ENCODE data around the gene COL4A6.

The COL4A6 gene

DNA sequence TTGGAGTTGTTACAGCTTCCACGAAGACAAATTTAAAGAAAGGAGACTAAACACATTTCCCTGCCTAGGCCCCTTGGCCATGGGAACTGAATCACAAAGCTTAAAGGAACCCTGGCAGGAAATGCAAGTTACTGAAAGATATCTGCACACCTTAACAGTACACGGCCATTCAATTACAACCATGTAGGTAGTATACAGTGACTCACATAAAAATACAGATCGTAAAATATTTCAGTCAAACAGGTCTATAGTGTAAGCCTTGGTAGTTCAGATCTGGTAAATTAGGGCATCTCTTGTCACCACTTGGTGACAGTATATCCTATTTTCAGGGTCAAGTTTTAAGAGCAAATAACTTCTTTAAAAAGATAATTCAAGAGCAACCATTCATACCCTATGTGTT, 234.7 kb downstream of the COL4A6 start:
- Histone ChIP-seq H3K79me1 (ENCODE audit: low read depth, low read length) (no peaks in the 10 kb centered on the region), H4K8ac (ENCODE audit: low read depth, low read length) (no peak overlapping the region), H3K27ac (replicated peaks; ENCODE audit: low read length) (no peak overlapping the region), H4K91ac (ENCODE audit: low read depth, low read length, poor library complexity) (no peak overlapping the region), H3K23ac (ENCODE audit: low read depth, low read length, poor library complexity) (no peak overlapping the region), H3K36me3 (replicated peaks in 1 of 2; ENCODE audit: control insufficient read depth in 2 of 2, insufficient read depth in 2 of 2, low read length in 2 of 2) (no peaks in the 10 kb centered on the region), H3K14ac (ENCODE audit: low read length) (no peak overlapping the region), H2BK12ac (ENCODE audit: low read length) (no peak overlapping the region), H3K9ac (ENCODE audit: low read depth, low read length, poor library complexity) (no peak overlapping the region), H3K4ac (ENCODE audit: low read length) (no peak overlapping the region), H2AK5ac (ENCODE audit: low read depth, low read length) (no peak overlapping the region), H2BK120ac (ENCODE audit: low read depth, low read length) (no peak overlapping the region), H2AFZ (ENCODE audit: low read length) (no peak overlapping the region), H3K4me3 (ENCODE audit: low read length in 2 of 2) (no peak overlapping the region), H3K18ac (ENCODE audit: low read length) (no peak overlapping the region), H2BK5ac (ENCODE audit: low read length) (no peak overlapping the region), H3K27me3 (ENCODE audit: control insufficient read depth in 3 of 3, insufficient read depth in 3 of 3, low read depth in 1 of 3, low read length in 3 of 3) (no peaks in the 10 kb centered on the region), H3K4me2 (ENCODE audit: insufficient read depth, low read length, poor library complexity, severe bottlenecking) (no peak overlapping the region), H3K4me1 (ENCODE audit: control insufficient read depth in 2 of 2, insufficient read depth in 1 of 2, low read depth in 1 of 2, low read length in 2 of 2) (peaks cover under 1 to 2% of the 10 kb centered on the region in 2 donors), H2BK15ac (ENCODE audit: low read length) (no peak overlapping the region), H3K9me3 (replicated peaks in 1 of 2; ENCODE audit: control insufficient read depth in 2 of 2, insufficient read depth in 1 of 2, low read depth in 1 of 2, low read length in 2 of 2) (no peaks in the 10 kb centered on the region)
- DNase-seq (ENCODE audit: low spot score), result no peak
- WGBS, 2 donors (ENCODE audit: extremely low coverage in 2 of 2, insufficient read length in 2 of 2, insufficient replicate concordance in 1 of 2), result no CpG with 5 or more reads among the region's 3 CpGs

DNA sequence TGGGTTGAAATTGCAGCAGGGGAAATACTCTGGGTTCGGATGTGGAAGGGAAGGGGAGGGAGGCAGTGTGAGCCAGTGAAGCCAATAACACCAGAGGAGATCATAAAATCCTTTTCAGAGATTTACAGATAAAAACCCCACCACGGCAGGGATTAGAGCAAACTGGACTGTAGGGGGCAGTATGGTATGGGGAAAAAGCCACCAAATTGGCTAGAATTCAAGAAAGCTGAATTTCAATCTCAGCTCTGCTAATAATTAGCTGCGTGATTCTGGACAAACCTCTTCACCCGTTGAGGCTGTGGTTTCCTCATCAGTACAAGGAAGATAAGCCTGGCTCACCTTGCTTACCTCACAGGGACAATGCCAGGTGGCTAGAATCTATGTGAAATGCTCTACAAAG, 238.5 kb downstream of the COL4A6 start:
- Histone ChIP-seq H3K9ac (ENCODE audit: low read depth, low read length, poor library complexity) (no peak overlapping the region), H2BK15ac (ENCODE audit: low read length) (no peak overlapping the region), H2BK12ac (ENCODE audit: low read length) (no peak overlapping the region), H4K8ac (ENCODE audit: low read depth, low read length) (no peak overlapping the region), H2AFZ (ENCODE audit: low read length) (no peak overlapping the region), H3K36me3 (replicated peaks in 1 of 2; ENCODE audit: control insufficient read depth in 2 of 2, insufficient read depth in 2 of 2, low read length in 2 of 2) (no peaks in the 10 kb centered on the region), H3K4ac (ENCODE audit: low read length) (no peak overlapping the region), H2BK5ac (ENCODE audit: low read length) (no peak overlapping the region), H3K9me3 (replicated peaks in 1 of 2; ENCODE audit: control insufficient read depth in 2 of 2, insufficient read depth in 1 of 2, low read depth in 1 of 2, low read length in 2 of 2) (no peaks in the 10 kb centered on the region), H3K23ac (ENCODE audit: low read depth, low read length, poor library complexity) (no peak overlapping the region), H3K4me2 (ENCODE audit: insufficient read depth, low read length, poor library complexity, severe bottlenecking) (no peak overlapping the region), H2BK120ac (ENCODE audit: low read depth, low read length) (no peak overlapping the region), H3K27ac (replicated peaks; ENCODE audit: low read length) (no peak overlapping the region), H3K4me3 (ENCODE audit: low read length in 2 of 2) (no peak overlapping the region), H2AK5ac (ENCODE audit: low read depth, low read length) (no peak overlapping the region), H3K14ac (ENCODE audit: low read length) (no peak overlapping the region), H4K91ac (ENCODE audit: low read depth, low read length, poor library complexity) (no peak overlapping the region), H3K27me3 (ENCODE audit: control insufficient read depth in 3 of 3, insufficient read depth in 3 of 3, low read depth in 1 of 3, low read length in 3 of 3) (no peaks in the 10 kb centered on the region), H3K4me1 (ENCODE audit: control insufficient read depth in 2 of 2, insufficient read depth in 1 of 2, low read depth in 1 of 2, low read length in 2 of 2) (no peaks in the 10 kb centered on the region), H3K18ac (ENCODE audit: low read length) (no peak overlapping the region), H3K79me1 (ENCODE audit: low read depth, low read length) (no peaks in the 10 kb centered on the region)
- no CpG with 5 or more reads among the region's 4 CpGs for WGBS, 2 donors (ENCODE audit: extremely low coverage in 2 of 2, insufficient read length in 2 of 2, insufficient replicate concordance in 1 of 2)
- DNase-seq (ENCODE audit: low spot score), result no peak

DNA sequence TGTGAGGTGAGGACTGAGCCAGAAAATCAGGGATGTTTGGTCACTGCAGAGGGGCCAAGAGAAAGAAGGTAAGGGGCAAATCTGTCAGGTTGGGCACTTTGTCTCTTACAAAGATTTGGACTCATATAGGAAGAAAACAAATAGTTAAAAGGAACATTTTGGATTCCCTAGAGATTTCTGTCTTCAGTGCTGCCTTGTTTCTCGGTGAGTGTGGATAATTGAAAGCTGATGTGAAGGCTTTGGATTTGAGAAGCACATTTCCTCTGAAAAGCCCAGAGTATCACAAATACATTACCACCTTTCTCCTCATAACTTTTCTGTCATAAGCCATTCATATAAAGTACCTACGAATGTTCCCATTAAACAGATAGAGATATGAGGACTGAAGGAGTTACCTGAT, 239.2 kb downstream of the COL4A6 start:
- Histone ChIP-seq H2BK120ac (ENCODE audit: low read depth, low read length) (no peak overlapping the region), H3K4me2 (ENCODE audit: insufficient read depth, low read length, poor library complexity, severe bottlenecking) (no peak overlapping the region), H3K27ac (replicated peaks; ENCODE audit: low read length) (no peak overlapping the region), H3K9ac (ENCODE audit: low read depth, low read length, poor library complexity) (no peak overlapping the region), H3K36me3 (replicated peaks in 1 of 2; ENCODE audit: control insufficient read depth in 2 of 2, insufficient read depth in 2 of 2, low read length in 2 of 2) (no peaks in the 10 kb centered on the region), H2BK5ac (ENCODE audit: low read length) (no peak overlapping the region), H3K27me3 (ENCODE audit: control insufficient read depth in 3 of 3, insufficient read depth in 3 of 3, low read depth in 1 of 3, low read length in 3 of 3) (no peaks in the 10 kb centered on the region), H3K9me3 (replicated peaks in 1 of 2; ENCODE audit: control insufficient read depth in 2 of 2, insufficient read depth in 1 of 2, low read depth in 1 of 2, low read length in 2 of 2) (no peaks in the 10 kb centered on the region), H2AK5ac (ENCODE audit: low read depth, low read length) (no peak overlapping the region), H2BK12ac (ENCODE audit: low read length) (no peak overlapping the region), H2BK15ac (ENCODE audit: low read length) (no peak overlapping the region), H3K79me1 (ENCODE audit: low read depth, low read length) (no peaks in the 10 kb centered on the region), H3K4ac (ENCODE audit: low read length) (no peak overlapping the region), H3K23ac (ENCODE audit: low read depth, low read length, poor library complexity) (no peak overlapping the region), H4K8ac (ENCODE audit: low read depth, low read length) (no peak overlapping the region), H3K18ac (ENCODE audit: low read length) (no peak overlapping the region), H2AFZ (ENCODE audit: low read length) (no peak overlapping the region), H3K4me1 (ENCODE audit: control insufficient read depth in 2 of 2, insufficient read depth in 1 of 2, low read depth in 1 of 2, low read length in 2 of 2) (no peaks in the 10 kb centered on the region), H4K91ac (ENCODE audit: low read depth, low read length, poor library complexity) (no peak overlapping the region), H3K4me3 (ENCODE audit: low read length in 2 of 2) (no peak overlapping the region), H3K14ac (ENCODE audit: low read length) (no peak overlapping the region)
- WGBS, 2 donors (ENCODE audit: extremely low coverage in 2 of 2, insufficient read length in 2 of 2, insufficient replicate concordance in 1 of 2), result no CpG with 5 or more reads among the region's 2 CpGs
- no peak for DNase-seq (ENCODE audit: low spot score)

DNA sequence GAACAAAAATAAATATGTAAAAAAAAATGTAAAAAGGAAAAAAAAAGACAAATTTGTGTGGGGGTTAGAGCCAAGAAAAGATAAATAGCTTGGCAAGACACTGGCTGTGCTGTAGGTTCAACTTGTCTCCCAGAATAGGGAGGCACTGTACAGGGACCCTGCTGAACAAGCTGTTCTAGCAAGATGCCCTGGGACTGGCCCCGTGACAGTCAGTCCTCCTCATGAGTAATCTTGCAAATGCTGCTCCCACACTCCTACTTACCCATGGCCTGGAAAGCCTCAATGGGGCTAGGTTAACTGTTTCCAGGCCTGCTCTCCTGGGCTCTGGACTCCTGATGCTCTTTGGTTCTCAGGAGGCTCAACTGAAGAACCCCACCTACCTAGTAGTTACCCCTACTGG, 239.8 kb downstream of the COL4A6 start:
- H3K4me1 ChIP-seq (ENCODE audit: control insufficient read depth in 2 of 2, insufficient read depth in 1 of 2, low read depth in 1 of 2, low read length in 2 of 2), result no peaks in the 10 kb centered on the region
- no peak overlapping the region for H4K8ac ChIP-seq (ENCODE audit: low read depth, low read length)
- H2BK12ac ChIP-seq (ENCODE audit: low read length), result no peak overlapping the region
- no peak overlapping the region for H2BK5ac ChIP-seq (ENCODE audit: low read length)
- no peak for DNase-seq (ENCODE audit: low spot score)
- H3K9ac ChIP-seq (ENCODE audit: low read depth, low read length, poor library complexity), result no peak overlapping the region
- H2BK15ac ChIP-seq (ENCODE audit: low read length), result no peak overlapping the region
- H3K27ac ChIP-seq (replicated peaks; ENCODE audit: low read length), result no peak overlapping the region
- no peak overlapping the region for H2BK120ac ChIP-seq (ENCODE audit: low read depth, low read length)
- no peaks in the 10 kb centered on the region for H3K9me3 ChIP-seq (replicated peaks in 1 of 2; ENCODE audit: control insufficient read depth in 2 of 2, insufficient read depth in 1 of 2, low read depth in 1 of 2, low read length in 2 of 2)
- no peak overlapping the region for H2AFZ ChIP-seq (ENCODE audit: low read length)
- H3K4ac ChIP-seq (ENCODE audit: low read length), result no peak overlapping the region
- no peaks in the 10 kb centered on the region for H3K79me1 ChIP-seq (ENCODE audit: low read depth, low read length)
- H3K23ac ChIP-seq (ENCODE audit: low read depth, low read length, poor library complexity), result no peak overlapping the region
- no peak overlapping the region for H3K4me2 ChIP-seq (ENCODE audit: insufficient read depth, low read length, poor library complexity, severe bottlenecking)
- no peaks in the 10 kb centered on the region for H3K27me3 ChIP-seq (ENCODE audit: control insufficient read depth in 3 of 3, insufficient read depth in 3 of 3, low read depth in 1 of 3, low read length in 3 of 3)
- no CpG with 5 or more reads among the region's 1 CpG for WGBS, 2 donors (ENCODE audit: extremely low coverage in 2 of 2, insufficient read length in 2 of 2, insufficient replicate concordance in 1 of 2)
- no peak overlapping the region for H2AK5ac ChIP-seq (ENCODE audit: low read depth, low read length)
- no peak overlapping the region for H3K4me3 ChIP-seq (ENCODE audit: low read length in 2 of 2)
- H4K91ac ChIP-seq (ENCODE audit: low read depth, low read length, poor library complexity), result no peak overlapping the region
- H3K36me3 ChIP-seq (replicated peaks in 1 of 2; ENCODE audit: control insufficient read depth in 2 of 2, insufficient read depth in 2 of 2, low read length in 2 of 2), result no peaks in the 10 kb centered on the region
- H3K14ac ChIP-seq (ENCODE audit: low read length), result no peak overlapping the region
- H3K18ac ChIP-seq (ENCODE audit: low read length), result no peak overlapping the region

Data from neuronal stem cell (in vitro differentiated cells).